Astrocyte (in vitro differentiated cells and primary cell): Measurements from ENCODE around the gene GNAS-AS1. TPM values are rescaled to one million over a fixed set of nuclear protein-coding genes. Genes with fewer than 3 reads are reported as not detected.

Experiments used
- DNase-seq: peaks from one replicate; pipeline ENCODE4 v3.0.0-alpha.2; 2010; ENCODE audit warnings: low read depth
- FAIRE-seq: peaks from 2 replicates; lab custom pipeline; 2011; peaks lifted over from hg19 to GRCh38; lab: Jason Lieb, UNC
- H2AFZ ChIP-seq: 2 replicates; pipeline ENCODE4 v1.6.0; 2012; ENCODE audit warnings: low read depth, low read length, inconsistent platforms
- H3K27ac ChIP-seq: 2 replicates; pipeline ENCODE4 v1.5.1; 2011; ENCODE audit warnings: low read depth, low read length, inconsistent platforms
- H3K27me3 ChIP-seq: 2 replicates; pipeline ENCODE4 v1.6.0; 2011; ENCODE audit warnings: low read length, inconsistent platforms; ENCODE audit not compliant: insufficient read depth
- H3K36me3 ChIP-seq: 2 replicates; pipeline ENCODE4 v1.5.1; 2011; ENCODE audit warnings: low read length, inconsistent platforms; ENCODE audit not compliant: insufficient read depth
- H3K4me1 ChIP-seq: 2 replicates; pipeline ENCODE4 v1.5.1; 2011; ENCODE audit warnings: low read length, inconsistent platforms; ENCODE audit not compliant: insufficient read depth
- H3K4me2 ChIP-seq: 2 replicates; pipeline ENCODE4 v1.6.0; 2012; ENCODE audit warnings: low read length, inconsistent platforms
- H3K4me3 ChIP-seq: 2 replicates; pipeline ENCODE4 v1.5.1; 2011; ENCODE audit warnings: low read depth, mild to moderate bottlenecking, low read length, inconsistent platforms; ENCODE audit not compliant: insufficient read depth
- H3K79me2 ChIP-seq: 2 replicates; pipeline ENCODE4 v1.6.0; 2012; ENCODE audit warnings: mild to moderate bottlenecking, low read length, inconsistent platforms; ENCODE audit not compliant: insufficient read depth
- H3K9ac ChIP-seq: 2 replicates; pipeline ENCODE4 v1.6.0; 2012; ENCODE audit warnings: mild to moderate bottlenecking, low read length, inconsistent platforms
- H3K9me3 ChIP-seq: 2 replicates; pipeline ENCODE4 v1.5.1; 2012; ENCODE audit warnings: low read depth, mild to moderate bottlenecking, low read length, inconsistent platforms; ENCODE audit not compliant: insufficient read depth
- H4K20me1 ChIP-seq: 2 replicates; pipeline ENCODE4 v1.6.0; 2012; ENCODE audit warnings: low read length, inconsistent platforms; ENCODE audit not compliant: insufficient read depth
- H3K27ac Mint-ChIP-seq: one replicate; pipeline ENCODE4 v1.8.0; 2021; ENCODE audit warnings: mild to moderate bottlenecking, mixed read lengths; ENCODE audit not compliant: unreplicated experiment
- H3K27me3 Mint-ChIP-seq: one replicate; pipeline ENCODE4 v1.8.0; 2021; ENCODE audit warnings: low read depth, mixed read lengths; ENCODE audit not compliant: unreplicated experiment
- H3K36me3 Mint-ChIP-seq: one replicate; pipeline ENCODE4 v1.8.0; 2021; ENCODE audit warnings: low read depth, mixed read lengths; ENCODE audit not compliant: unreplicated experiment
- H3K4me1 Mint-ChIP-seq: one replicate; pipeline ENCODE4 v1.8.0; 2021; ENCODE audit warnings: low read depth, mixed read lengths; ENCODE audit not compliant: unreplicated experiment
- H3K4me3 Mint-ChIP-seq: one replicate; pipeline ENCODE4 v1.8.0; 2021; ENCODE audit warnings: mild to moderate bottlenecking, moderate library complexity, mixed read lengths; ENCODE audit not compliant: unreplicated experiment
- H3K9me3 Mint-ChIP-seq: one replicate; pipeline ENCODE4 v1.8.0; 2021; ENCODE audit warnings: mild to moderate bottlenecking, mixed read lengths; ENCODE audit not compliant: unreplicated experiment
- CTCF ChIP-seq: IDR thresholded peaks from 2 replicates; pipeline ENCODE4 v1.5.1; 2011; ENCODE audit warnings: low read depth, mild to moderate bottlenecking, inconsistent platforms, low read length, moderate library complexity; ENCODE audit not compliant: insufficient read depth
- EZH2 ChIP-seq: IDR thresholded peaks from 2 replicates; pipeline ENCODE4 v1.6.1; 2012; ENCODE audit warnings: mild to moderate bottlenecking, low read length, inconsistent platforms; ENCODE audit not compliant: insufficient read depth
- total RNA-seq: library from RNA; stranded (reverse); gene quantifications from 2 replicates; pipeline ENCODE4 v1.2.1, GENCODE V29; 2021

GNAS-AS1 gene
- total RNA-seq, 1 donor from 2014 or later = 3.8 TPM

GRCh38 chr20:58888521-58889333 is 38.0 kb upstream of the GNAS-AS1 start:
- H2AFZ ChIP-seq = peak overlapping the region; percentile 81
- DNase-seq = peak; percentile 60
- H3K36me3 Mint-ChIP-seq = no peaks in the 10 kb centered on the region

GRCh38 chr20:58888103-58888502 is 37.4 kb upstream of the GNAS-AS1 start:
- Histone ChIP-seq H3K4me1 (peaks cover 5% of the 10 kb centered on the region), H3K36me3 (no peaks in the 10 kb centered on the region), H3K79me2 (peaks cover 11% of the 10 kb centered on the region), H3K27ac (no peak overlapping the region), H3K9ac (peak overlapping the region; percentile 84), H3K27me3 (no peaks in the 10 kb centered on the region), H4K20me1 (peaks cover 4% of the 10 kb centered on the region), H3K4me3 (peak overlapping the region; percentile 76), H2AFZ (peak overlapping the region; percentile 81), H3K9me3 (no peaks in the 10 kb centered on the region), H3K4me2 (peak overlapping the region; percentile 88)
- Mint-ChIP-seq H3K27me3 (no peaks in the 10 kb centered on the region), H3K4me1 (peaks cover 9% of the 10 kb centered on the region), H3K36me3 (no peaks in the 10 kb centered on the region), H3K27ac (peak overlapping the region; percentile 50), H3K9me3 (no peaks in the 10 kb centered on the region), H3K4me3 (peak overlapping the region; percentile 84)
- TF ChIP-seq EZH2 = no peak
- TF ChIP-seq CTCF = no peak
- DNase-seq (no peak), FAIRE-seq (no peak)

More at GRCh38 chr20:58888521-58889333, 38.0 kb upstream of the GNAS-AS1 start:
- no peak overlapping the region for H3K27ac Mint-ChIP-seq
- peaks cover 3% of the 10 kb centered on the region for H3K4me1 Mint-ChIP-seq
- H3K4me1 ChIP-seq = peaks cover 4% of the 10 kb centered on the region
- H3K9ac ChIP-seq = peak overlapping the region; percentile 84
- H3K4me3 ChIP-seq = peak overlapping the region; percentile 76
- no peaks in the 10 kb centered on the region for H3K36me3 ChIP-seq
- no peaks in the 10 kb centered on the region for H3K27me3 Mint-ChIP-seq
- no peak for TF ChIP-seq EZH2
- TF ChIP-seq CTCF = no peak
- FAIRE-seq = no peak
- peak overlapping the region; percentile 84 for H3K4me3 Mint-ChIP-seq
- H3K9me3 ChIP-seq = no peaks in the 10 kb centered on the region
- H3K27me3 ChIP-seq = no peaks in the 10 kb centered on the region
- no peaks in the 10 kb centered on the region for H3K9me3 Mint-ChIP-seq
- H3K27ac ChIP-seq = no peak overlapping the region
- peak overlapping the region; percentile 88 for H3K4me2 ChIP-seq
- peaks cover 10% of the 10 kb centered on the region for H4K20me1 ChIP-seq
- H3K79me2 ChIP-seq = peaks cover 18% of the 10 kb centered on the region

- H3K4me1 ChIP-seq = peaks cover 12% of the 10 kb centered on the region
- no peak overlapping the region for H3K4me3 Mint-ChIP-seq
- peaks cover 12% of the 10 kb centered on the region for H3K4me1 Mint-ChIP-seq
- H3K79me2 ChIP-seq = no peaks in the 10 kb centered on the region
- no peaks in the 10 kb centered on the region for H4K20me1 ChIP-seq
- DNase-seq (no peak), FAIRE-seq (no peak)
- H3K36me3 Mint-ChIP-seq = no peaks in the 10 kb centered on the region
- no peaks in the 10 kb centered on the region for H3K27me3 Mint-ChIP-seq
- H3K4me3 ChIP-seq = no peak overlapping the region
- no peak for TF ChIP-seq CTCF
- no peak for TF ChIP-seq EZH2
- no peak overlapping the region for H3K27ac ChIP-seq
- H3K27me3 ChIP-seq = no peaks in the 10 kb centered on the region
- no peaks in the 10 kb centered on the region for H3K9me3 Mint-ChIP-seq
- H3K9me3 ChIP-seq = no peaks in the 10 kb centered on the region
- no peak overlapping the region for H3K4me2 ChIP-seq
- H3K9ac ChIP-seq = no peak overlapping the region
- no peak overlapping the region for H3K27ac Mint-ChIP-seq
- H3K36me3 ChIP-seq = no peaks in the 10 kb centered on the region
- H2AFZ ChIP-seq = no peak overlapping the region
Measured at GRCh38 chr20:58886546-58886945, 35.8 kb upstream of the GNAS-AS1 start.
